ENCODE results near the gene TRPM2. TPM values are rescaled to one million over a fixed set of nuclear protein-coding genes. Genes with fewer than 3 reads are reported as not detected.

Gene TRPM2
- total RNA-seq, 1 experiment from 2014 or later = 11.0 TPM

- ChIA-PET POLR2A (interaction anchor here (0.9 kb wide), 1 partner anchor 13 kb away, joined by 5 read pairs; the partner anchor contains the start of gene CFAP410), CTCF (interaction anchor here (0.6 to 0.9 kb wide), 2 partner anchors 12 to 158 kb away, joined by 3 to 5 read pairs; no protein-coding TSS in a partner anchor)
- H3K4me3 Mint-ChIP-seq (ENCODE audit: unreplicated experiment) = no peak overlapping the region
- no peaks in the 10 kb centered on the region for H3K4me1 Mint-ChIP-seq (ENCODE audit: insufficient read depth, unreplicated experiment)
- no peak for TF ChIP-seq CTCF (IDR thresholded peaks at IDR 0.05; ENCODE audit: unreplicated experiment)
- no peaks in the 10 kb centered on the region for H3K36me3 Mint-ChIP-seq (ENCODE audit: insufficient read depth, unreplicated experiment)
- H3K9me3 Mint-ChIP-seq (ENCODE audit: unreplicated experiment) = no peaks in the 10 kb centered on the region
- H3K27ac Mint-ChIP-seq (ENCODE audit: low read depth, unreplicated experiment) = no peak overlapping the region
- no peaks in the 10 kb centered on the region for H3K27me3 Mint-ChIP-seq (ENCODE audit: insufficient read depth, unreplicated experiment)
- no TSS peak for BruUV-seq (replicated peaks)
- DNase-seq (ENCODE audit: unreplicated experiment) = no peak
- intact Hi-C loops (cut with micrococcal nuclease) = no loop called here
Observed at GRCh38 chr21:44351535-44352252, 1.7 kb upstream of the TRPM2 start.

- intact Hi-C loops (cut with micrococcal nuclease) = no loop called here
- Mint-ChIP-seq H3K4me3 (ENCODE audit: unreplicated experiment) (no peak overlapping the region), H3K4me1 (ENCODE audit: insufficient read depth, unreplicated experiment) (no peaks in the 10 kb centered on the region), H3K27me3 (ENCODE audit: insufficient read depth, unreplicated experiment) (no peaks in the 10 kb centered on the region), H3K9me3 (ENCODE audit: unreplicated experiment) (no peaks in the 10 kb centered on the region), H3K36me3 (ENCODE audit: insufficient read depth, unreplicated experiment) (no peaks in the 10 kb centered on the region), H3K27ac (ENCODE audit: low read depth, unreplicated experiment) (no peak overlapping the region)
- ChIA-PET CTCF (interaction anchor here (0.6 to 0.9 kb wide), 2 partner anchors 12 to 367 kb away, joined by 4 to 5 read pairs; no protein-coding TSS in a partner anchor), POLR2A (no interaction called here)
- TF ChIP-seq CTCF (IDR thresholded peaks at IDR 0.05; ENCODE audit: unreplicated experiment) = no peak
- DNase-seq (ENCODE audit: unreplicated experiment) = no peak
- no TSS peak for BruUV-seq (replicated peaks)
Observed at GRCh38 chr21:44352253-44352860, 1.1 kb upstream of the TRPM2 start.

- Mint-ChIP-seq H3K27ac (ENCODE audit: low read depth, unreplicated experiment) (no peak overlapping the region), H3K4me3 (ENCODE audit: unreplicated experiment) (no peak overlapping the region), H3K4me1 (ENCODE audit: insufficient read depth, unreplicated experiment) (no peaks in the 10 kb centered on the region), H3K27me3 (ENCODE audit: insufficient read depth, unreplicated experiment) (no peaks in the 10 kb centered on the region), H3K9me3 (ENCODE audit: unreplicated experiment) (no peaks in the 10 kb centered on the region), H3K36me3 (ENCODE audit: insufficient read depth, unreplicated experiment) (no peaks in the 10 kb centered on the region)
- CTCF ChIA-PET = interaction anchor here (1.2 kb wide), 1 partner anchor 9 kb away, joined by 4 read pairs; no protein-coding TSS in a partner anchor
- no peak for TF ChIP-seq CTCF (IDR thresholded peaks at IDR 0.05; ENCODE audit: unreplicated experiment)
- POLR2A ChIA-PET = interaction anchor here (1.0 to 1.3 kb wide), 3 partner anchors 10 to 14 kb away, joined by 3 read pairs; no protein-coding TSS in a partner anchor
- intact Hi-C loops (cut with micrococcal nuclease) = no loop called here
- no TSS peak for BruUV-seq (replicated peaks)
- peak; percentile 46 for DNase-seq (ENCODE audit: unreplicated experiment)
Observed at GRCh38 chr21:44354001-44354405, 582 bp downstream of the TRPM2 start.

All from MCF 10A (cell line).